Keratinocyte (primary cell): Measurements from ENCODE around the gene PLA2G4C. TPM values are rescaled to one million over a fixed set of nuclear protein-coding genes. Genes with fewer than 3 reads are reported as not detected.

Experiments
- DNase-seq: peaks from one replicate; pipeline ENCODE4 v3.0.0-alpha.2; 2011; ENCODE audit warnings: low read depth, missing footprints, low spot score
- FAIRE-seq: peaks from 2 replicates; lab custom pipeline; 2011; peaks lifted over from hg19 to GRCh38; lab: Jason Lieb, UNC
- H2AFZ ChIP-seq: 2 replicates; pipeline ENCODE4 v1.6.0; 2012; ENCODE audit warnings: low read length, control low read depth, inconsistent platforms; ENCODE audit not compliant: control insufficient read depth
- H3K27ac ChIP-seq: 2 replicates; pipeline ENCODE4 v1.5.1; 2011; ENCODE audit warnings: low read length; ENCODE audit not compliant: control insufficient read depth, insufficient read depth
- H3K27me3 ChIP-seq: 3 replicates; pipeline ENCODE4 v1.6.0; 2011; ENCODE audit warnings: low read length; ENCODE audit not compliant: control insufficient read depth, insufficient read depth; ENCODE audit errors: extremely low read depth
- H3K36me3 ChIP-seq, 2 experiments: 2 replicates in 1 of 2; 3 replicates in 1 of 2; pipeline ENCODE4 v1.5.1; 2011; ENCODE audit warnings: low read length in 2 of 2, mild to moderate bottlenecking in 1 of 2; ENCODE audit not compliant: control insufficient read depth in 2 of 2, insufficient read depth in 2 of 2; ENCODE audit errors: extremely low read depth in 1 of 2
- H3K4me1 ChIP-seq: 3 replicates; pipeline ENCODE4 v1.5.1; 2011; ENCODE audit warnings: low read length; ENCODE audit not compliant: control insufficient read depth, insufficient read depth; ENCODE audit errors: extremely low read depth
- H3K4me2 ChIP-seq: 3 replicates; pipeline ENCODE4 v1.6.0; 2011; ENCODE audit warnings: low read depth, low read length; ENCODE audit not compliant: control insufficient read depth, insufficient read depth; ENCODE audit errors: extremely low read depth
- H3K4me3 ChIP-seq, 3 experiments: fragments of 200-600 bp in 1 of 3; sonication (generic) in 1 of 3; 2 replicates in 2 of 3; 3 replicates in 1 of 3; pipeline ENCODE4 v1.5.1; 2011 to 2016; ENCODE audit warnings: low read length in 3 of 3, mild to moderate bottlenecking in 3 of 3, control low read depth in 2 of 3, inconsistent platforms in 1 of 3, low read depth in 1 of 3, mixed read lengths in 1 of 3, mixed run types in 1 of 3, moderate library complexity in 1 of 3; ENCODE audit not compliant: control insufficient read depth in 2 of 3, insufficient read depth in 2 of 3; ENCODE audit errors: extremely low read depth in 1 of 3
- H3K79me2 ChIP-seq: 2 replicates; pipeline ENCODE4 v1.6.0; 2012; ENCODE audit warnings: low read length; ENCODE audit not compliant: control insufficient read depth, insufficient read depth
- H3K9ac ChIP-seq: 3 replicates; pipeline ENCODE4 v1.6.0; 2011; ENCODE audit warnings: low read length; ENCODE audit not compliant: control insufficient read depth, insufficient read depth; ENCODE audit errors: extremely low read depth
- H3K9me1 ChIP-seq: 3 replicates; pipeline ENCODE4 v1.6.0; 2011; ENCODE audit warnings: low read length; ENCODE audit not compliant: control insufficient read depth, insufficient read depth; ENCODE audit errors: extremely low read depth
- H3K9me3 ChIP-seq: 2 replicates; pipeline ENCODE4 v1.5.1; 2012; ENCODE audit warnings: low read depth, low read length; ENCODE audit not compliant: control insufficient read depth
- H4K20me1 ChIP-seq: 3 replicates; pipeline ENCODE4 v1.6.0; 2011; ENCODE audit warnings: low read length; ENCODE audit not compliant: control insufficient read depth, insufficient read depth; ENCODE audit errors: extremely low read depth
- EZH2 ChIP-seq: IDR thresholded peaks from one replicate; pipeline ENCODE4 v1.6.1; 2012; ENCODE audit warnings: inconsistent platforms, mild to moderate bottlenecking, low read length, moderate library complexity
- dilution Hi-C: fragments of 300-500 bp; cut with MboI; formaldehyde crosslinking; loops from one replicate; pipeline ENCODE4 v1.7.0; 2020; ENCODE audit warnings: low sequenced_read_pairs; ENCODE audit not compliant: extremely low pct_ligation_motif_present
- polyA plus RNA-seq, 5 experiments: library from polyadenylated mRNA; depleted of rRNA in 3 of 5; stranded (reverse) in 3 of 5; stranded (forward) in 1 of 5; unstranded in 1 of 5; fragments of >200 nt; gene quantifications; 1 replicate in 1 of 5; 2 replicates in 3 of 5; 3 replicates in 1 of 5; pipeline versions ENCODE4 v1.2.1 to v1.2.3, GENCODE V29; 2011 to 2012; ENCODE audit warnings: missing spikeins in 2 of 5, low read depth in 1 of 5, low replicate concordance in 1 of 5
- TF ChIP-seq, protein P1 (sequence below), 3 experiments: IDR thresholded peaks in 1 of 3; conservative IDR thresholded peaks in 1 of 3; optimal IDR thresholded peaks in 1 of 3; 2 replicates in 2 of 3; 3 replicates in 1 of 3; pipeline versions ENCODE3 to v1.5.1; 2011; ENCODE audit warnings: low read length in 3 of 3, mild to moderate bottlenecking in 3 of 3, moderate library complexity in 2 of 3, control low read depth in 1 of 3, inconsistent platforms in 1 of 3; ENCODE audit not compliant: insufficient read depth in 2 of 3; ENCODE audit errors: extremely low read depth in 1 of 3

Gene PLA2G4C
- polyA plus RNA-seq, 1 donor (not counting 4 experiments of a cell fraction or from before 2014, with no cell fraction given), result 0.35 TPM

- Histone ChIP-seq H4K20me1 (no peaks in the 10 kb centered on the region), H3K4me1 (no peaks in the 10 kb centered on the region), H3K27ac (no peak overlapping the region), H3K9me1 (no peaks in the 10 kb centered on the region), H3K9me3 (no peaks in the 10 kb centered on the region), H3K27me3 (no peaks in the 10 kb centered on the region), H3K36me3 (no peaks in the 10 kb centered on the region), H2AFZ (no peak overlapping the region), H3K4me3 (no peak overlapping the region), H3K79me2 (no peaks in the 10 kb centered on the region), H3K9ac (no peak overlapping the region), H3K4me2 (no peak overlapping the region)
- no peak for DNase-seq
- TF ChIP-seq EZH2, result no peak
- TF ChIP-seq, protein P1, sequence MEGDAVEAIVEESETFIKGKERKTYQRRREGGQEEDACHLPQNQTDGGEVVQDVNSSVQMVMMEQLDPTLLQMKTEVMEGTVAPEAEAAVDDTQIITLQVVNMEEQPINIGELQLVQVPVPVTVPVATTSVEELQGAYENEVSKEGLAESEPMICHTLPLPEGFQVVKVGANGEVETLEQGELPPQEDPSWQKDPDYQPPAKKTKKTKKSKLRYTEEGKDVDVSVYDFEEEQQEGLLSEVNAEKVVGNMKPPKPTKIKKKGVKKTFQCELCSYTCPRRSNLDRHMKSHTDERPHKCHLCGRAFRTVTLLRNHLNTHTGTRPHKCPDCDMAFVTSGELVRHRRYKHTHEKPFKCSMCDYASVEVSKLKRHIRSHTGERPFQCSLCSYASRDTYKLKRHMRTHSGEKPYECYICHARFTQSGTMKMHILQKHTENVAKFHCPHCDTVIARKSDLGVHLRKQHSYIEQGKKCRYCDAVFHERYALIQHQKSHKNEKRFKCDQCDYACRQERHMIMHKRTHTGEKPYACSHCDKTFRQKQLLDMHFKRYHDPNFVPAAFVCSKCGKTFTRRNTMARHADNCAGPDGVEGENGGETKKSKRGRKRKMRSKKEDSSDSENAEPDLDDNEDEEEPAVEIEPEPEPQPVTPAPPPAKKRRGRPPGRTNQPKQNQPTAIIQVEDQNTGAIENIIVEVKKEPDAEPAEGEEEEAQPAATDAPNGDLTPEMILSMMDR (optimal IDR thresholded peaks at IDR 0.05 in 1 of 3, IDR thresholded peaks at IDR 0.05 in 1 of 3, conservative IDR thresholded peaks at IDR 0.05 in 1 of 3; ENCODE audit: extremely low read depth in 1 of 3, insufficient read depth in 2 of 3, low read length in 3 of 3), result no peak
- dilution Hi-C loops, result no loop called here
- FAIRE-seq, result no peak
Observed at GRCh38 chr19:47998800-47999199, 111.8 kb downstream of the PLA2G4C start.

Other genes starting within 250 kb of the PLA2G4C start
- not detected in 3 replicates for gene SULT2A1, start 224.5 kb downstream of the PLA2G4C start, polyA plus RNA-seq
- not detected in 3 replicates for gene BSPH1, start 118.6 kb downstream of the PLA2G4C start, polyA plus RNA-seq
- gene ELSPBP1, start 116.2 kb downstream of the PLA2G4C start, polyA plus RNA-seq, result not detected in 3 replicates
- gene CABP5, start 66.7 kb downstream of the PLA2G4C start, polyA plus RNA-seq, result not detected in 3 replicates
- gene LIG1, start 59.5 kb upstream of the PLA2G4C start, polyA plus RNA-seq, result 10.6 to 19.0 TPM (median 16.5 TPM) in 3 replicates
- 0.28 to 0.46 TPM (median 0.41 TPM) in 3 replicates for gene ZSWIM9, start 59.9 kb upstream of the PLA2G4C start, polyA plus RNA-seq
- gene CARD8, start 145.1 kb upstream of the PLA2G4C start, polyA plus RNA-seq, result 5.0 to 6.2 TPM (median 5.2 TPM) in 3 replicates
- 0.23 to 0.45 TPM (median 0.27 TPM) in 3 replicates for gene ZNF114, start 159.3 kb upstream of the PLA2G4C start, polyA plus RNA-seq
- gene EMP3, start 214.7 kb upstream of the PLA2G4C start, polyA plus RNA-seq, result 177 to 217 TPM (median 195 TPM) in 3 replicates